ENCODE measurements around the gene DNM3. TPM values are rescaled to one million over a fixed set of nuclear protein-coding genes. Genes with fewer than 3 reads are reported as not detected.

Gene DNM3
- total RNA-seq, 4 donors from 2014 or later = 2.7 to 4.5 (median 4.0) TPM

DNA sequence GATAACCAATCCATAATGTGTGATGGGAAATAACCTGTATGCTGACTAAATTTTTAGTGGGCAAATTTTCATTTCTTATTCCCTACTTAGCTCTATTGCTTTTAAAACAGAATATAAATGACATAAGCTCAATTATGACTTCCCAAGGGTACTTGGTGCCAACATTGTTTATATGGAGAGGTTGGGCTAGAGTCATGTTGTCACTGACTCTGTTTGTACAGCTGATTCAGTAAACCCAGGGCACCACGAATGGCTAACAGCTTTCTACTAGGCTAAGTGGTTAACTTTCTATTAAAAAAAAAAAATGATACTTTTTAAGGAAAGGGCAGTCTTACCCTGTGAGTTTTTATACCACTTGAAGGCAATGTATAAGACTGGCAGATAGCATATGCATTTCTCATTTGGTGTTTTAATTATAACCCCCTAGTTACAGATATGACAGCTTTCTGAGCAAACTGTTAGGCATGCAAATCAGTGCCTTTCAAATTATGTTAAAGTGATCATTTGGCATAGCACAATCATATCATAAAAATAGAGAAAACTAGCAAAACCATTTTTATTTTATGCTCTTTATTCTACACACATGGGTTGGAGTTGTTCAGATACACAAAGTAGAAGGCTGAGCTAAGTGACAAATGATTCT is 147.1 kb downstream of the DNM3 start:
- TF ChIP-seq POLR2A (IDR thresholded peaks at IDR 0.05) = no peak
- TF ChIP-seq, protein P1, sequence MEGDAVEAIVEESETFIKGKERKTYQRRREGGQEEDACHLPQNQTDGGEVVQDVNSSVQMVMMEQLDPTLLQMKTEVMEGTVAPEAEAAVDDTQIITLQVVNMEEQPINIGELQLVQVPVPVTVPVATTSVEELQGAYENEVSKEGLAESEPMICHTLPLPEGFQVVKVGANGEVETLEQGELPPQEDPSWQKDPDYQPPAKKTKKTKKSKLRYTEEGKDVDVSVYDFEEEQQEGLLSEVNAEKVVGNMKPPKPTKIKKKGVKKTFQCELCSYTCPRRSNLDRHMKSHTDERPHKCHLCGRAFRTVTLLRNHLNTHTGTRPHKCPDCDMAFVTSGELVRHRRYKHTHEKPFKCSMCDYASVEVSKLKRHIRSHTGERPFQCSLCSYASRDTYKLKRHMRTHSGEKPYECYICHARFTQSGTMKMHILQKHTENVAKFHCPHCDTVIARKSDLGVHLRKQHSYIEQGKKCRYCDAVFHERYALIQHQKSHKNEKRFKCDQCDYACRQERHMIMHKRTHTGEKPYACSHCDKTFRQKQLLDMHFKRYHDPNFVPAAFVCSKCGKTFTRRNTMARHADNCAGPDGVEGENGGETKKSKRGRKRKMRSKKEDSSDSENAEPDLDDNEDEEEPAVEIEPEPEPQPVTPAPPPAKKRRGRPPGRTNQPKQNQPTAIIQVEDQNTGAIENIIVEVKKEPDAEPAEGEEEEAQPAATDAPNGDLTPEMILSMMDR (IDR thresholded peaks at IDR 0.05) = no peak
- no peak overlapping the region for H3K4me3 ChIP-seq (ENCODE audit: low read depth, poor library complexity, severe bottlenecking)
- WGBS, 2 donors = 70 to 73% methylated on average over 1 of the region's 1 CpG
- DNase-seq (ENCODE audit: low spot score in 2 of 2) = no peak
- intact Hi-C loops (cut with DNase I; ENCODE audit: low total_unique reads) = no loop called here

- no peak for TF ChIP-seq POLR2A (IDR thresholded peaks at IDR 0.05)
- TF ChIP-seq, protein P1 (IDR thresholded peaks at IDR 0.05) = no peak
- no peak overlapping the region for H3K4me3 ChIP-seq (ENCODE audit: low read depth, poor library complexity, severe bottlenecking)
- DNase-seq (ENCODE audit: low spot score in 2 of 2) = no peak
- intact Hi-C loops (cut with DNase I; ENCODE audit: low total_unique reads) = loop anchor here (5.0 kb wide), 1 partner anchor 343 kb away; no protein-coding TSS in a partner anchor
Observed at GRCh38 chr1:171990371-171990770, 149.1 kb downstream of the DNM3 start.

DNA sequence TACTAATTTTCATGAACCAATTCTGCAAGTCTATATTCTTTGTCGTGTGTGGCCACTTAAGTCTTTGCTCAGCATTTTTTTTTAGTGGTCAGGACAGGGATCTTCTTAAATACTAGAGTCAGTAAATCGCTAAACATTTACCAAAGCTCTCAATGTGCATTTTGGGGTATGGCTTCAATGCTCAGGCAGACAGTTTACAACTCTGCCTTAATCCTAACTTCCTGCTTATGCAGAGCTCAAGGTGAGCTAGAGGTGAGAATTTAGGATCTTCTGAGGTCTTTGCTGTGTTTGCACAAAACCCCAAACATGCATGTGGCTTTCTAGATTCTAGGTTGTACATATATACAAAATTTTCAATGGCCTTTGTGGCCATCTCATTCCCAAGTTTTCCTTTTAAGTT is 153.0 kb downstream of the DNM3 start:
- TF ChIP-seq, protein P1 (IDR thresholded peaks at IDR 0.05) = no peak
- no peak for TF ChIP-seq POLR2A (IDR thresholded peaks at IDR 0.05)
- H3K4me3 ChIP-seq (ENCODE audit: low read depth, poor library complexity, severe bottlenecking) = no peak overlapping the region
- intact Hi-C loops (cut with DNase I; ENCODE audit: low total_unique reads) = loop anchor here (5.0 kb wide), 1 partner anchor 347 kb away; no protein-coding TSS in a partner anchor
- no peak for DNase-seq (ENCODE audit: low spot score in 2 of 2)
- WGBS, 2 donors = 87 to 90% methylated on average over 2 of the region's 2 CpGs

DNA sequence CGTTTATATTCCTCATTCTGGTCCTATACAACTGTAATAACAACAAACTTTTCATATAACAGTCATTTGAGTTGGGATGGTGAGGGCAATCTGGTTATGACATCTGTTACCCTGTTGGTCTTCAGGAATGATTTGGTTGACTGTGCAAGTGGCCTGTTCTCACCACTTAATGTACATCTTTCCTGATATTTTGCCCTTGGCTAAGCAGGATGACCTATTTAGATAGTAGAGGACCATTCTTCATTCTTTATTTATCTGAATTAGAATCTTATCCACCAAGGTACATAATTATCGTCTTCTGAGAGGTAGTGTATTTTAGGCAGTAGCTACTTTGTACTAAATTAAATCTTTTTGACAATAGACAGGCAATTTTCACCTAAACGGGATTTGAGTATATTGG is 154.3 kb downstream of the DNM3 start:
- TF ChIP-seq, protein P1 (IDR thresholded peaks at IDR 0.05) = no peak
- TF ChIP-seq POLR2A (IDR thresholded peaks at IDR 0.05) = no peak
- DNase-seq (ENCODE audit: low spot score in 2 of 2) = no peak
- 84 to 88% methylated on average over 3 of the region's 3 CpGs for WGBS, 2 donors
- H3K4me3 ChIP-seq (ENCODE audit: low read depth, poor library complexity, severe bottlenecking) = no peak overlapping the region
- intact Hi-C loops (cut with DNase I; ENCODE audit: low total_unique reads) = no loop called here

- TF ChIP-seq, protein P1 (IDR thresholded peaks at IDR 0.05) = no peak
- no peak for TF ChIP-seq POLR2A (IDR thresholded peaks at IDR 0.05)
- intact Hi-C loops (cut with DNase I; ENCODE audit: low total_unique reads) = no loop called here
- H3K4me3 ChIP-seq (ENCODE audit: low read depth, poor library complexity, severe bottlenecking) = no peak overlapping the region
- no peak for DNase-seq (ENCODE audit: low spot score in 2 of 2)
- 66 to 69% methylated on average over 1 of the region's 1 CpG for WGBS, 2 donors
Observed at GRCh38 chr1:171997936-171998335, 156.6 kb downstream of the DNM3 start.

DNA sequence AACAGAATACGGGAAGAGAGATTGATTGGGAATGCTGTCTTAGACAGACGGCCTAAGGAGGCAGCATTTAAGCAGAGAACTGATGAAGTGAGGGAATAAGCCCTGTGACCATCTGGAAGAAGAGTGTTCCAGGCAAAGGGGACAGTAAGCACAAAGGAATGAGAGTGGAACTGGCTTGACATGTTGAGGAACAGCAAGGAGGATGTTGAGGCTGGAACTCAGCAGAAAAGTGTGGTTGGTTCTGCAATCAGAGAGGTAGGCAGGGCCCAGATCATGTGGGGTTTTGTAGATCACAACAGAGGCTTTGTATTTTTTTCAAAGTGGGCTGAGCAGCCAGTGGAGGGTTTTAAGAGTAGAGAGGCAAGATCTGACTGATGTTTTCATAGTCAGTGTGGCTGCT is 157.4 kb downstream of the DNM3 start:
- intact Hi-C loops (cut with DNase I; ENCODE audit: low total_unique reads) = no loop called here
- 77 to 88% methylated on average over 2 of the region's 2 CpGs for WGBS, 2 donors
- H3K4me3 ChIP-seq (ENCODE audit: low read depth, poor library complexity, severe bottlenecking) = no peak overlapping the region
- DNase-seq (ENCODE audit: low spot score in 2 of 2) = no peak
- TF ChIP-seq POLR2A (IDR thresholded peaks at IDR 0.05) = no peak
- TF ChIP-seq, protein P1 (IDR thresholded peaks at IDR 0.05) = no peak

Data from lower leg skin (tissue), 4 donors.